ENCODE measurements around the gene CHI3L1.

DNA sequence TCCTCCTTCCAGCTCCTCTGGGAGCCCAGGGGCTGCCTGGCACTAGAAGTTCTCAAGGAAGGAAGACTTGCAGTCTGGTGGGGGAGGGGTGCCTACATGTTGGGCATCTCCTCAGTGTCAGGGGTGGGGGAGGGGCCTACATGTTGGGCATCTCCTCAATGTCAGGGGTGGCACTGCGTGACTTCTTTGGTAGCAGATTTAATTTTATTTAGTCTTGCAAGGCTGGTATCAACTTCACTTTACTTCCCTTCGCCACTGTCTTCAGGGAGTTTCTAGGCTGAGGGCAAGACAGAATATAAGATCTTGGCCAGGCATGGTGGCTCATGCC lies 40.5 kb downstream of the CHI3L1 start:
- TF ChIP-seq, protein P1, sequence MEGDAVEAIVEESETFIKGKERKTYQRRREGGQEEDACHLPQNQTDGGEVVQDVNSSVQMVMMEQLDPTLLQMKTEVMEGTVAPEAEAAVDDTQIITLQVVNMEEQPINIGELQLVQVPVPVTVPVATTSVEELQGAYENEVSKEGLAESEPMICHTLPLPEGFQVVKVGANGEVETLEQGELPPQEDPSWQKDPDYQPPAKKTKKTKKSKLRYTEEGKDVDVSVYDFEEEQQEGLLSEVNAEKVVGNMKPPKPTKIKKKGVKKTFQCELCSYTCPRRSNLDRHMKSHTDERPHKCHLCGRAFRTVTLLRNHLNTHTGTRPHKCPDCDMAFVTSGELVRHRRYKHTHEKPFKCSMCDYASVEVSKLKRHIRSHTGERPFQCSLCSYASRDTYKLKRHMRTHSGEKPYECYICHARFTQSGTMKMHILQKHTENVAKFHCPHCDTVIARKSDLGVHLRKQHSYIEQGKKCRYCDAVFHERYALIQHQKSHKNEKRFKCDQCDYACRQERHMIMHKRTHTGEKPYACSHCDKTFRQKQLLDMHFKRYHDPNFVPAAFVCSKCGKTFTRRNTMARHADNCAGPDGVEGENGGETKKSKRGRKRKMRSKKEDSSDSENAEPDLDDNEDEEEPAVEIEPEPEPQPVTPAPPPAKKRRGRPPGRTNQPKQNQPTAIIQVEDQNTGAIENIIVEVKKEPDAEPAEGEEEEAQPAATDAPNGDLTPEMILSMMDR (IDR thresholded peaks at IDR 0.05): no peak
- TF ChIP-seq POLR2A (IDR thresholded peaks at IDR 0.05) (no peak), POLR2AphosphoS5 (IDR thresholded peaks at IDR 0.05) (no peak)
